GM21515 (cell line): Measurements from ENCODE around the gene FAM3D.
"Not testable (repeated sequence)": the region's sequence is repeated elsewhere in the genome, so short reads cannot be mapped to it uniquely, and the experiment has no call there.

Source experiments
- ATAC-seq: cut with Tn5 transposase; IDR thresholded peaks from one replicate; pipeline ENCODE4 v1.9.1; 2021; ENCODE audit not compliant: unreplicated experiment

Gene FAM3D

GRCh38 chr3:58683466-58683865, 16.9 kb upstream of the FAM3D start:
- no peak for ATAC-seq

- no peak for ATAC-seq
Observed at GRCh38 chr3:58683001-58683458, 16.5 kb upstream of the FAM3D start.

GRCh38 chr3:58681863-58682262, 15.3 kb upstream of the FAM3D start:
- no peak for ATAC-seq

- no peak for ATAC-seq
Observed at GRCh38 chr3:58680879-58681525, 14.4 kb upstream of the FAM3D start.

- no peak for ATAC-seq
Observed at GRCh38 chr3:58679974-58680666, 13.5 kb upstream of the FAM3D start.

GRCh38 chr3:58679446-58679845, 12.9 kb upstream of the FAM3D start:
- no peak for ATAC-seq

- ATAC-seq = not testable (repeated sequence)
Observed at GRCh38 chr3:58678177-58678970, 11.8 kb upstream of the FAM3D start.

- no peak for ATAC-seq
Observed at GRCh38 chr3:58672880-58673279, 6.3 kb upstream of the FAM3D start.

GRCh38 chr3:58672451-58672850, 5.9 kb upstream of the FAM3D start:
- ATAC-seq = no peak

- no peak for ATAC-seq
Observed at GRCh38 chr3:58670506-58671135, 4.0 kb upstream of the FAM3D start.

GRCh38 chr3:58668247-58668646, 1.7 kb upstream of the FAM3D start:
- ATAC-seq = no peak

- no peak for ATAC-seq
Observed at GRCh38 chr3:58667704-58668103, 1.1 kb upstream of the FAM3D start.

GRCh38 chr3:58667229-58667628, 655 bp upstream of the FAM3D start:
- ATAC-seq = no peak

- ATAC-seq = no peak
Observed at GRCh38 chr3:58665405-58665804, 1.2 kb downstream of the FAM3D start.

- ATAC-seq = no peak
Observed at GRCh38 chr3:58664611-58665010, 2.0 kb downstream of the FAM3D start.

GRCh38 chr3:58661836-58662420, 4.6 kb downstream of the FAM3D start:
- no peak for ATAC-seq

- no peak for ATAC-seq
Observed at GRCh38 chr3:58660998-58661397, 5.6 kb downstream of the FAM3D start.

- no peak for ATAC-seq
Observed at GRCh38 chr3:58659051-58659675, 7.4 kb downstream of the FAM3D start.

GRCh38 chr3:58658508-58658907, 8.1 kb downstream of the FAM3D start:
- ATAC-seq = no peak

- ATAC-seq = no peak
Observed at GRCh38 chr3:58657571-58658141, 8.9 kb downstream of the FAM3D start.
